ENCODE data around the gene GRIA1. TPM values are rescaled to one million over a fixed set of nuclear protein-coding genes. Genes with fewer than 3 reads are reported as not detected.

Gene GRIA1
- total RNA-seq, 1 donor from 2014 or later, result not detected

DNA sequence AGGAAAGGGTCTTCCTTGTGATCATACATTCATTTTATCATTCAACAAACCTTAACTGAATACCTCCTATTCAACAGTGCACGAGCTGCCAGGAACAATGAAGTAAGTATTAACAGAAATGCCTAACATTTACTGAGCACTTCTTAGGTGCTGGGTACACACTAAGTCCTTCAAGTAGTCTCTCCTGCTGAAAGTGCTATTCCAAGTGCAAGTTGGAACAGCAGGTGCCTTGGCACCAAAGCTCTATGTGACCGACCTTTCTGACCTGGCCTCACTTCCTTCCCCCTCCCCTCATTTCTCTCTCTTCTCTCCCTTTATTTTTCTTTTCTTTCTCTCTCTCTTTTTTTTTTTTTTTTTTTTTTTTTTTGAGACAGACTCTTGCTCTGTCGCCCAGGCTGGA, 94.5 kb downstream of the GRIA1 start:
- Mint-ChIP-seq H3K27ac (ENCODE audit: unreplicated experiment) (no peak overlapping the region), H3K4me1 (ENCODE audit: low read depth, unreplicated experiment) (no peaks in the 10 kb centered on the region), H3K9me3 (ENCODE audit: unreplicated experiment) (no peaks in the 10 kb centered on the region), H3K27me3 (ENCODE audit: unreplicated experiment) (no peaks in the 10 kb centered on the region), H3K36me3 (ENCODE audit: unreplicated experiment) (no peaks in the 10 kb centered on the region), H3K4me3 (ENCODE audit: unreplicated experiment) (no peak overlapping the region)
- no peak for TF ChIP-seq CTCF (IDR thresholded peaks at IDR 0.05; ENCODE audit: partially characterized antibody, unreplicated experiment)
- DNase-seq, result no peak

- Mint-ChIP-seq H3K9me3 (ENCODE audit: unreplicated experiment) (no peaks in the 10 kb centered on the region), H3K4me3 (ENCODE audit: unreplicated experiment) (no peak overlapping the region), H3K27ac (ENCODE audit: unreplicated experiment) (no peak overlapping the region), H3K36me3 (ENCODE audit: unreplicated experiment) (no peaks in the 10 kb centered on the region), H3K27me3 (ENCODE audit: unreplicated experiment) (no peaks in the 10 kb centered on the region), H3K4me1 (ENCODE audit: low read depth, unreplicated experiment) (no peaks in the 10 kb centered on the region)
- no peak for TF ChIP-seq CTCF (IDR thresholded peaks at IDR 0.05; ENCODE audit: partially characterized antibody, unreplicated experiment)
- no peak for DNase-seq
Observed at GRCh38 chr5:153585622-153586277, 95.3 kb downstream of the GRIA1 start.

DNA sequence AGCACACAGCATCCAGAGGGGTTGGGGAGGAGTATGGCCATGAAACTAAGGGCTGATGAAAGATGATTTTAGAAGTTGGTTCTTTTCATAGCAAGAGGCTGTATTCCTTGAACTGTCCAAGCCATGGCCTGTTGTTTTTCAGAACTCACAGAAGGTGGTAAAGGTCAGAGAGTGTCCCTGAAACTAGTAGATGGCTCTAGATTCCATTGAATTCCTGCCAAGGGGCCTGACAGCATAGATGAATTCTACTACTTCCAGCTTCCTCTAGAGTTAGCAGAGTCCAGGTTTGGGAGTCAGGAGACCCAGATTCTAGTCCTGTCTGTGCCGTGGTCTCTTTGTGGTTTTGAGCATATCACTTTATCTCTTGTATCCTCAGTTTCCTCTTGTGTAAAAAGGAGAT, 101.6 kb downstream of the GRIA1 start:
- no peak for DNase-seq
- Mint-ChIP-seq H3K27ac (ENCODE audit: unreplicated experiment) (no peak overlapping the region), H3K4me3 (ENCODE audit: unreplicated experiment) (no peak overlapping the region), H3K9me3 (ENCODE audit: unreplicated experiment) (no peaks in the 10 kb centered on the region), H3K36me3 (ENCODE audit: unreplicated experiment) (no peaks in the 10 kb centered on the region), H3K4me1 (ENCODE audit: low read depth, unreplicated experiment) (no peaks in the 10 kb centered on the region), H3K27me3 (ENCODE audit: unreplicated experiment) (no peaks in the 10 kb centered on the region)
- no peak for TF ChIP-seq CTCF (IDR thresholded peaks at IDR 0.05; ENCODE audit: partially characterized antibody, unreplicated experiment)

GRCh38 chr5:153594785-153595184, 104.3 kb downstream of the GRIA1 start:
- no peaks in the 10 kb centered on the region for H3K4me1 Mint-ChIP-seq (ENCODE audit: low read depth, unreplicated experiment)
- DNase-seq, result no peak
- no peaks in the 10 kb centered on the region for H3K9me3 Mint-ChIP-seq (ENCODE audit: unreplicated experiment)
- H3K4me3 Mint-ChIP-seq (ENCODE audit: unreplicated experiment), result no peak overlapping the region
- H3K27me3 Mint-ChIP-seq (ENCODE audit: unreplicated experiment), result no peaks in the 10 kb centered on the region
- TF ChIP-seq CTCF (IDR thresholded peaks at IDR 0.05; ENCODE audit: partially characterized antibody, unreplicated experiment), result no peak
- no peak overlapping the region for H3K27ac Mint-ChIP-seq (ENCODE audit: unreplicated experiment)
- no peaks in the 10 kb centered on the region for H3K36me3 Mint-ChIP-seq (ENCODE audit: unreplicated experiment)

DNA sequence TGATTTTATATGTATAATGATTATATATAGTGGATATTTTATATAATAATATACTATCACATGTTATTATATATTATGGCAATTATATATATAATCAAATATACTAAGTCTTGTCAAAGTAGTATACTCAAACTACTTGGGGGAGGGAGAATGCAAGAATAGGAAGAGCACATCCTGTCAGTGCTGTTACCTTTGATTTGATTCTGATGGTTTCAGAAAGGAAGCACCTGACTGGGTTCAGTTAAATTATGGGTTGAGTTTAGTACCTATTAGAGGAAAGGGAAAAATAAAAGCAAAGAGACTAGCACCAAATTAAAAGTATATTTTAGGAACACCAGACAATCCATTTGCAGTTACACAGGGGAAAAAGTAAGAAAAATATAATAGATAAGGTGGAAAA, 107.6 kb downstream of the GRIA1 start:
- no peak overlapping the region for H3K27ac Mint-ChIP-seq (ENCODE audit: unreplicated experiment)
- no peaks in the 10 kb centered on the region for H3K4me1 Mint-ChIP-seq (ENCODE audit: low read depth, unreplicated experiment)
- H3K27me3 Mint-ChIP-seq (ENCODE audit: unreplicated experiment), result peaks cover 2% of the 10 kb centered on the region
- no peak overlapping the region for H3K4me3 Mint-ChIP-seq (ENCODE audit: unreplicated experiment)
- no peaks in the 10 kb centered on the region for H3K9me3 Mint-ChIP-seq (ENCODE audit: unreplicated experiment)
- no peak for TF ChIP-seq CTCF (IDR thresholded peaks at IDR 0.05; ENCODE audit: partially characterized antibody, unreplicated experiment)
- DNase-seq, result no peak
- no peaks in the 10 kb centered on the region for H3K36me3 Mint-ChIP-seq (ENCODE audit: unreplicated experiment)
